ENCODE results near the gene RRP8. TPM values are rescaled to one million over a fixed set of nuclear protein-coding genes. Genes with fewer than 3 reads are reported as not detected.

The RRP8 gene
- total RNA-seq, 4 donors from 2014 or later = 14.9 to 22.7 (median 18.0) TPM

GRCh38 chr11:6578134-6578533, 25.3 kb downstream of the RRP8 start:
- intact Hi-C loops (cut with DNase I; ENCODE audit: low total_unique reads) = no loop called here
- TF ChIP-seq POLR2A (IDR thresholded peaks at IDR 0.05) = no peak
- TF ChIP-seq, protein P1, sequence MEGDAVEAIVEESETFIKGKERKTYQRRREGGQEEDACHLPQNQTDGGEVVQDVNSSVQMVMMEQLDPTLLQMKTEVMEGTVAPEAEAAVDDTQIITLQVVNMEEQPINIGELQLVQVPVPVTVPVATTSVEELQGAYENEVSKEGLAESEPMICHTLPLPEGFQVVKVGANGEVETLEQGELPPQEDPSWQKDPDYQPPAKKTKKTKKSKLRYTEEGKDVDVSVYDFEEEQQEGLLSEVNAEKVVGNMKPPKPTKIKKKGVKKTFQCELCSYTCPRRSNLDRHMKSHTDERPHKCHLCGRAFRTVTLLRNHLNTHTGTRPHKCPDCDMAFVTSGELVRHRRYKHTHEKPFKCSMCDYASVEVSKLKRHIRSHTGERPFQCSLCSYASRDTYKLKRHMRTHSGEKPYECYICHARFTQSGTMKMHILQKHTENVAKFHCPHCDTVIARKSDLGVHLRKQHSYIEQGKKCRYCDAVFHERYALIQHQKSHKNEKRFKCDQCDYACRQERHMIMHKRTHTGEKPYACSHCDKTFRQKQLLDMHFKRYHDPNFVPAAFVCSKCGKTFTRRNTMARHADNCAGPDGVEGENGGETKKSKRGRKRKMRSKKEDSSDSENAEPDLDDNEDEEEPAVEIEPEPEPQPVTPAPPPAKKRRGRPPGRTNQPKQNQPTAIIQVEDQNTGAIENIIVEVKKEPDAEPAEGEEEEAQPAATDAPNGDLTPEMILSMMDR (IDR thresholded peaks at IDR 0.05) = no peak
- 100% methylated on average over 1 of the region's 1 CpG for WGBS, 2 donors
- no peak for DNase-seq (ENCODE audit: low spot score in 2 of 2)
- H3K4me3 ChIP-seq (ENCODE audit: low read depth, poor library complexity, severe bottlenecking) = no peak overlapping the region

GRCh38 chr11:6576471-6577373, 26.7 kb downstream of the RRP8 start:
- no peak for DNase-seq (ENCODE audit: low spot score in 2 of 2)
- intact Hi-C loops (cut with DNase I; ENCODE audit: low total_unique reads) = no loop called here
- no peak overlapping the region for H3K4me3 ChIP-seq (ENCODE audit: low read depth, poor library complexity, severe bottlenecking)
- TF ChIP-seq, protein P1 (IDR thresholded peaks at IDR 0.05) = no peak
- TF ChIP-seq POLR2A (IDR thresholded peaks at IDR 0.05) = no peak
- 36 to 40% methylated on average over 5 of the region's 6 CpGs for WGBS, 2 donors

GRCh38 chr11:6574816-6575715, 28.4 kb downstream of the RRP8 start:
- TF ChIP-seq POLR2A (IDR thresholded peaks at IDR 0.05) = no peak
- H3K4me3 ChIP-seq (ENCODE audit: low read depth, poor library complexity, severe bottlenecking) = no peak overlapping the region
- no peak for DNase-seq (ENCODE audit: low spot score in 2 of 2)
- intact Hi-C loops (cut with DNase I; ENCODE audit: low total_unique reads) = no loop called here
- 88 to 91% methylated on average over 6 of the region's 6 CpGs for WGBS, 2 donors

GRCh38 chr11:6572215-6572614, 31.2 kb downstream of the RRP8 start:
- no peak for DNase-seq (ENCODE audit: low spot score in 2 of 2)
- TF ChIP-seq, protein P1 (IDR thresholded peaks at IDR 0.05) = no peak
- no peak for TF ChIP-seq POLR2A (IDR thresholded peaks at IDR 0.05)
- 59% methylated on average over 2 of the region's 2 CpGs for WGBS, 2 donors
- intact Hi-C loops (cut with DNase I; ENCODE audit: low total_unique reads) = no loop called here
- H3K4me3 ChIP-seq (ENCODE audit: low read depth, poor library complexity, severe bottlenecking) = no peak overlapping the region

DNA sequence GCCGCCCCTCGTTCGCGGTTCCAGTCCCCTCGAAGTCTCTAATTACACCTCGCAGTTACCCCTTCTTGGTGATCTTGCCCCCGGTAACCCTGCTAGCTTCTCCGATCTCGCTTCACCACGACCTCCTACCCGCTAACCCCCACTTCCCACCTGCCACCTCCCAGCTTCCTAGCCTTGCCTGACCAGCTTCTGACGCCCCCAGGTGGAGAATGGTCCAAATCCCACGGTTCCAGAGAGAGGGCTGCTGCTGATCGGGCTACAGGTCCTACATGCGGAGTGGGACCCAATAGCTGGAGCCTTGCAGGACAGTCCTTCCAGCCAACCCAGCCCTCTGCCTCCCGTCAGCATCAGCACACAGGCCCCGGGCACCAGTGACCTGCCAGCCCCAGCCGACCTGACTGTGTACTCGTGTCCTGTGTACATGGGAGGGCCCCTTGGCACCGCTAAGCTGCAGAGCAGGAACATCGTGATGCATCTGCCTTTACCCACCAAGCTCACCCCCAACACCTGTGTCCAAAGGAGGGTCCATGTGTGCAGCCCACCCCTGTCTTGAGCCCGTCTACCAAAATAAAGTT, 31.9 kb downstream of the RRP8 start:
- no peak for DNase-seq (ENCODE audit: low spot score in 2 of 2)
- intact Hi-C loops (cut with DNase I; ENCODE audit: low total_unique reads) = no loop called here
- TF ChIP-seq, protein P1 (IDR thresholded peaks at IDR 0.05) = no peak
- no peak for TF ChIP-seq POLR2A (IDR thresholded peaks at IDR 0.05)
- WGBS, 2 donors = 53 to 89% methylated on average over 19 to 20 of the region's 22 CpGs
- no peak overlapping the region for H3K4me3 ChIP-seq (ENCODE audit: low read depth, poor library complexity, severe bottlenecking)

Data from lower leg skin (tissue), 4 donors.